ENCODE data around the gene ASB2.

DNA sequence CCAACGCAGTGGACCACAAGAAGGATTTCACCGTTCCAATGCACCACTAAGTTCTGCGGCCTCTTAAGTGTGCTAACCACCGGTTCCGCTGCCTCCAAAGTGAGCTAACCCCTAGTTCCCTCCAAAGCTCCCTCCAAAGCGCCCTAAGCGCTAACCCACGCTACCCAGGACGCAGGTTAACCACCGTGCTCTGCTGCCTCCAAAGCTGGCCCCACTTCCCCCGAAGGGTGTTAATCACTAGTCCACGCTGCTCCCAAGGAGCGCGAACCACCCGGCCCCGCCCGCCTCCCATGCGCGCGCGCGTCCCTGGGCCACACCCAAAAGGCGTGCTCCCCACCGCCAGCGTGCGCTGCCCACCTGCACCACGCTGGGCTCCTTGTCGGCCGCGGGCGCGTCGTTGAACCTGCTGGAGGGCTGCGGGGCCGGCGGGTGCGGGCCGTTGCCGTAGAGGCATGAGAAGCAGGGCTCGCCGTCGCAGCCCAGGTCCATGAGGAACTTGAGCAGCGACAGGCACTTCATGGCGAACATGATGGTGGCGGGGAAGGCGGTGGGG is 37.5 kb downstream of the ASB2 start:
- TF ChIP-seq, protein P1, sequence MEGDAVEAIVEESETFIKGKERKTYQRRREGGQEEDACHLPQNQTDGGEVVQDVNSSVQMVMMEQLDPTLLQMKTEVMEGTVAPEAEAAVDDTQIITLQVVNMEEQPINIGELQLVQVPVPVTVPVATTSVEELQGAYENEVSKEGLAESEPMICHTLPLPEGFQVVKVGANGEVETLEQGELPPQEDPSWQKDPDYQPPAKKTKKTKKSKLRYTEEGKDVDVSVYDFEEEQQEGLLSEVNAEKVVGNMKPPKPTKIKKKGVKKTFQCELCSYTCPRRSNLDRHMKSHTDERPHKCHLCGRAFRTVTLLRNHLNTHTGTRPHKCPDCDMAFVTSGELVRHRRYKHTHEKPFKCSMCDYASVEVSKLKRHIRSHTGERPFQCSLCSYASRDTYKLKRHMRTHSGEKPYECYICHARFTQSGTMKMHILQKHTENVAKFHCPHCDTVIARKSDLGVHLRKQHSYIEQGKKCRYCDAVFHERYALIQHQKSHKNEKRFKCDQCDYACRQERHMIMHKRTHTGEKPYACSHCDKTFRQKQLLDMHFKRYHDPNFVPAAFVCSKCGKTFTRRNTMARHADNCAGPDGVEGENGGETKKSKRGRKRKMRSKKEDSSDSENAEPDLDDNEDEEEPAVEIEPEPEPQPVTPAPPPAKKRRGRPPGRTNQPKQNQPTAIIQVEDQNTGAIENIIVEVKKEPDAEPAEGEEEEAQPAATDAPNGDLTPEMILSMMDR (conservative IDR thresholded peaks at IDR 0.05 in 1 of 2, IDR thresholded peaks at IDR 0.05 in 1 of 2; ENCODE audit: low read depth in 1 of 2, low read length in 2 of 2), result no peak
- TF ChIP-seq EZH2 (IDR thresholded peaks at IDR 0.05; ENCODE audit: low read length, missing control alignments), result no peak
